ENCODE measurements around the gene NEDD8.
"Not testable (repeated sequence)": the region's sequence is repeated elsewhere in the genome, so short reads cannot be mapped to it uniquely, and the experiment has no call there.

NEDD8 gene

GRCh38 chr14:24206260-24207103 is 25.7 kb downstream of the NEDD8 start:
- H3K4me2 ChIP-seq (ENCODE audit: low read length), result no peak overlapping the region
- H3K9me2 ChIP-seq (ENCODE audit: low read depth, low read length), result no peaks in the 10 kb centered on the region
- H3K27me3 ChIP-seq (ENCODE audit: insufficient read depth, low read length), result no peaks in the 10 kb centered on the region
- no peak overlapping the region for H2AFZ ChIP-seq (ENCODE audit: low read length)
- H3F3A ChIP-seq (ENCODE audit: insufficient read depth, low read length), result no peaks in the 10 kb centered on the region
- H3K4me3 ChIP-seq (ENCODE audit: low read depth, low read length, poor library complexity, severe bottlenecking), result no peak overlapping the region
- no peaks in the 10 kb centered on the region for H3K79me2 ChIP-seq (ENCODE audit: insufficient read depth, low read length)
- H3K4me1 ChIP-seq (ENCODE audit: insufficient read depth, low read length, severe bottlenecking), result no peaks in the 10 kb centered on the region
- TF ChIP-seq EZH2 (IDR thresholded peaks at IDR 0.05; ENCODE audit: borderline replicate concordance, low read length) (no peak), CTCF (IDR thresholded peaks at IDR 0.05; ENCODE audit: low read length) (no peak)
- H3K9ac ChIP-seq (ENCODE audit: low read length), result no peak overlapping the region
- 0 out of 2 replicates have a peak, but pooled peaks cover under 1% of the 10 kb centered on the region for H3K9me3 ChIP-seq (ENCODE audit: low read length)
- no peak overlapping the region for H3K27ac ChIP-seq (ENCODE audit: low read depth, low read length, poor library complexity, severe bottlenecking)
- H4K20me1 ChIP-seq (ENCODE audit: insufficient read depth, low read length), result no peaks in the 10 kb centered on the region
- peaks cover 86% of the 10 kb centered on the region for H3K36me3 ChIP-seq (ENCODE audit: insufficient read depth, low read length)

DNA sequence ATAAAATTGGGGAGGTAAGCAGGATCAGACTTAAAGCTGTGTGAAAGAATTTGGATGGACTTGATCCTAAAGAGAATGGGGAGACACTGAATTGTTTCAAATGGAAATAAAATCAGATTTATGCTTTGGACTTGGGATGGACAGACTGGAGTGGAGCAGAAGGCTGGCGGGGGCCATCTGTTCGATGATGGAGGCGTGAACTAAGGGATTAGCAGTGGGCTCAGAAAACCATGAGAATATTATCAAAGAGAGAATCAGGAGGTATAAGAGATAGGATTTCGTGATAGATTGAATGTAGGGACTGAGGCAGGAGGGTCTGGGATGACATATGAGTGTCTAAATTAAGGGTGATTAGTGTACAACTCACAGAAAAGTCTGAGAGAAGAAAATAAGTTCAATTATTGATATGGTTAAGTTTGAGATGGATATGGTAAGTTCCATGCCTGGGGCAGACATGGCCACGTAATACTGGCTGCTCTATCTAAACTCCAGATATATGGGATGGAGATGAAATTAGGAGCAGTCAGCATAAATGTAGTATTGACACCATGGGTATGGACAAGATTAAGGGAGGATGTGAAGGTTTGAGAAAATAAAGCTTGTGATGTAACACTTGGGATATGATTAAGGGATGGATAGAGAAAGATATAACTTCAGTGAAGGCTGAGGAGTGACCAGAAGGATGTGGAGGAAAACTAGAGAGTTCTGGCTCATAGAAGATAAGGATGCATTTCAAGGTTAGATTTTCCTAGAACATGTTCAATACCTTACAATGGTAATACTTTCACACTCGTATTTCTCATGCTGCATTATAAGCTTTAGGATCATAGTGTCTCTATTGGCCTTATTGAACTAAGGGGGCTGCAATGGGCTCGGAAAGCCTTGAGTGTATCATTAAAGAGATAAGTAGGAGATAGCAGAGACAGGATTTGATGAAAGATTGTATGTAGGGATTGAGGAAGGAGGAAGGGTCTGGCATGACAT is 27.7 kb downstream of the NEDD8 start:
- Histone ChIP-seq H3K4me2 (ENCODE audit: low read length) (no peak overlapping the region), H3K9me2 (ENCODE audit: low read depth, low read length) (no peaks in the 10 kb centered on the region), H3K4me3 (ENCODE audit: low read depth, low read length, poor library complexity, severe bottlenecking) (no peak overlapping the region), H2AFZ (ENCODE audit: low read length) (no peak overlapping the region), H4K20me1 (ENCODE audit: insufficient read depth, low read length) (no peaks in the 10 kb centered on the region), H3F3A (ENCODE audit: insufficient read depth, low read length) (no peaks in the 10 kb centered on the region), H3K9ac (ENCODE audit: low read length) (no peak overlapping the region), H3K4me1 (ENCODE audit: insufficient read depth, low read length, severe bottlenecking) (no peaks in the 10 kb centered on the region), H3K36me3 (ENCODE audit: insufficient read depth, low read length) (peaks cover 77% of the 10 kb centered on the region), H3K27ac (ENCODE audit: low read depth, low read length, poor library complexity, severe bottlenecking) (no peak overlapping the region), H3K27me3 (ENCODE audit: insufficient read depth, low read length) (no peaks in the 10 kb centered on the region), H3K9me3 (ENCODE audit: low read length) (peaks cover 3% of the 10 kb centered on the region; the same call in 1 of the 2 replicates), H3K79me2 (ENCODE audit: insufficient read depth, low read length) (no peaks in the 10 kb centered on the region)
- TF ChIP-seq CTCF (IDR thresholded peaks at IDR 0.05; ENCODE audit: low read length) (no peak), EZH2 (IDR thresholded peaks at IDR 0.05; ENCODE audit: borderline replicate concordance, low read length) (no peak)

DNA sequence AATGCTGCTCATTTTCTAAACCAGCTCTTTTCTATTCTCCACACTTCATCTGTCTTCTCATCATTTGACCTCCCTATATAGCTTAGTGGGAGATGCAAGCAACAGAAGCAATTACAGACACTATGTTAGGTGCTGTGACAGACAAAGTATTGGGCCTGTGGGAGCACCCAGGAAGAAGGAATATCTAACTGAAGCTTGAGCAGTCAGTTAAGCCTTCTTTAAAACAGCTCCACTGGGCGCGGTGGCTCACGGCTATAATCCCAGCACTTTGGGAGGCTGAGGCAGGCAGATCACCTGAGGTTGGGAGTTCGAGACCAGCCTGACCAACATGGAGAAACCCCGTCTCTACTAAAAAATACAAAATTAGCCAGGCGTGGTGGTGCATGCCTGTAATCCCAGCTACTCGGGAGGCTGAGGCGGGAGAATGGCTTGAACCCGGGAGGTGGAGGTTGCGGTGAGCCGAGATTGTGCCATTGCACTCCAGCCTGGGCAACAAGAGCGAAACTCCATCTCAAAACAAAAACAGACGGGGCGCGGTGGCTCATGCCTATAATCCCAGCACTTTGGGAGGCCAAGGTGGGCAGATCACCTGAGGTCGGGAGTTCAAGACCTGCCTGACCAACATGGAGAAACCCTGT is 28.8 kb downstream of the NEDD8 start:
- not testable (repeated sequence) for H3K27ac ChIP-seq (ENCODE audit: low read depth, low read length, poor library complexity, severe bottlenecking); H3K4me1 ChIP-seq (ENCODE audit: insufficient read depth, low read length, severe bottlenecking); H2AFZ ChIP-seq (ENCODE audit: low read length); H3K4me3 ChIP-seq (ENCODE audit: low read depth, low read length, poor library complexity, severe bottlenecking); H3K27me3 ChIP-seq (ENCODE audit: insufficient read depth, low read length); H3K9me2 ChIP-seq (ENCODE audit: low read depth, low read length); H3K4me2 ChIP-seq (ENCODE audit: low read length); H3K79me2 ChIP-seq (ENCODE audit: insufficient read depth, low read length); H3F3A ChIP-seq (ENCODE audit: insufficient read depth, low read length); H4K20me1 ChIP-seq (ENCODE audit: insufficient read depth, low read length); H3K9ac ChIP-seq (ENCODE audit: low read length); H3K9me3 ChIP-seq (ENCODE audit: low read length)
- peaks cover 76% of the 10 kb centered on the region for H3K36me3 ChIP-seq (ENCODE audit: insufficient read depth, low read length)

DNA sequence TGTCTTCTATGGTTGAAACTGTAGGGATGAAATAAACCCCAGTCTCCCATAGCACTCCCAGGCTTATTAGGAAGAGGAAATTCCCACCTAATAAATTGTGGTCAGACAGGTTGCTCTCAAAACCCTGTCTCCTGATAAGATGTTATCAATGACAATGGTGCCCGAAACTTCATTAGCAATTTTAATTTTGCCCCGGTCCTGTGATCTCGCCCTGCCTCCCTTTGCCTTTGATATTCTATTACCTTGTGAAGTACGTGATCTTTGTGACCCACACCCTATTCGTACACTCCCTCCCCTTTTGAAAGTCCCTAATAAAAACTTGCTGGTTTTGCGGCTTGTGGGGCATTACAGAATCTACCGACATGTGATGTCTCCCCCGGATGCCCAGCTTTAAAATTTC is 29.6 kb downstream of the NEDD8 start:
- not testable (repeated sequence) for H3K4me1 ChIP-seq (ENCODE audit: insufficient read depth, low read length, severe bottlenecking); H3K27me3 ChIP-seq (ENCODE audit: insufficient read depth, low read length); H3K4me2 ChIP-seq (ENCODE audit: low read length); H3K9me3 ChIP-seq (ENCODE audit: low read length); H3K9me2 ChIP-seq (ENCODE audit: low read depth, low read length); H3K4me3 ChIP-seq (ENCODE audit: low read depth, low read length, poor library complexity, severe bottlenecking); H2AFZ ChIP-seq (ENCODE audit: low read length); H3K27ac ChIP-seq (ENCODE audit: low read depth, low read length, poor library complexity, severe bottlenecking); H3K9ac ChIP-seq (ENCODE audit: low read length); H4K20me1 ChIP-seq (ENCODE audit: insufficient read depth, low read length); H3K79me2 ChIP-seq (ENCODE audit: insufficient read depth, low read length); H3F3A ChIP-seq (ENCODE audit: insufficient read depth, low read length)
- H3K36me3 ChIP-seq (ENCODE audit: insufficient read depth, low read length), result peaks cover 69% of the 10 kb centered on the region
